Hippocampal formation (tissue), 2 donors: Measurements from ENCODE around the gene HOXB5.

Experiments used
- DNase-seq, 2 donors: peaks; one replicate each; lab custom pipeline; 2025; lab: John Stamatoyannopoulos, UW

HOXB5 gene

GRCh38 chr17:48571826-48572417, 21.7 kb downstream of the HOXB5 start:
- DNase-seq, result no peak

GRCh38 chr17:48571024-48571818, 22.4 kb downstream of the HOXB5 start:
- no peak for DNase-seq

GRCh38 chr17:48570325-48571023, 23.1 kb downstream of the HOXB5 start:
- DNase-seq, result no peak

- no peak for DNase-seq
Observed at GRCh38 chr17:48569674-48570324, 23.8 kb downstream of the HOXB5 start.

- no peak for DNase-seq
Observed at GRCh38 chr17:48569240-48569582, 24.4 kb downstream of the HOXB5 start.

- no peak for DNase-seq
Observed at GRCh38 chr17:48568499-48569239, 24.9 kb downstream of the HOXB5 start.

GRCh38 chr17:48567646-48568354, 25.8 kb downstream of the HOXB5 start:
- no peak for DNase-seq

- no peak for DNase-seq
Observed at GRCh38 chr17:48567209-48567608, 26.4 kb downstream of the HOXB5 start.

- DNase-seq, result no peak
Observed at GRCh38 chr17:48566717-48567116, 26.9 kb downstream of the HOXB5 start.

GRCh38 chr17:48565925-48566710, 27.5 kb downstream of the HOXB5 start:
- no peak for DNase-seq

- DNase-seq, result no peak
Observed at GRCh38 chr17:48565022-48565554, 28.5 kb downstream of the HOXB5 start.

GRCh38 chr17:48564188-48565021, 29.2 kb downstream of the HOXB5 start:
- no peak for DNase-seq

- no peak for DNase-seq
Observed at GRCh38 chr17:48563867-48564187, 29.8 kb downstream of the HOXB5 start.

- DNase-seq, result no peak
Observed at GRCh38 chr17:48563385-48563838, 30.2 kb downstream of the HOXB5 start.

- DNase-seq, result no peak
Observed at GRCh38 chr17:48562934-48563333, 30.6 kb downstream of the HOXB5 start.

- DNase-seq, result no peak
Observed at GRCh38 chr17:48561884-48562810, 31.4 kb downstream of the HOXB5 start.

GRCh38 chr17:48559840-48560817, 33.5 kb downstream of the HOXB5 start:
- DNase-seq, result no peak
